ENCODE data around the gene SOX30.
"Not testable (repeated sequence)": the region's sequence is repeated elsewhere in the genome, so short reads cannot be mapped to it uniquely, and the experiment has no call there.

Gene SOX30

DNA sequence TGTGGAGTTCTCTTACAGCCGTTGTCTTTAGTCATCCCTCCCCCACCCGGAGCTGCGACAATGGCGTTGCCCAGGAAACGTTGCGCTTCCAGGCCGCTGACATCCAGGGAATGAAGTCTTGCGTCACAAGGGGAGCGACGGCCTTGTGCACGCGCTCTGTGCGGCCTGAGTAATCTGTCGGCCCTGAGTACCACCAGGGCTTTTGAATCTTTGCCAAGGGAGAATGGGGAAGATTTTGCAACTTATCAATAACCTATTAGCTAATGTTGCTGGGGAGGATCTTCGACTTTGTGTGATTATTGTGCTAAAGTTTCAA, at the start of gene SOX30:
Gene SOX30 (minus strand): TSS at position 62 of the 316 bp plus-strand sequence. CDS start 360 bp downstream, outside the sequence.
- no peak for DNase-seq (ENCODE audit: low read depth)

DNA sequence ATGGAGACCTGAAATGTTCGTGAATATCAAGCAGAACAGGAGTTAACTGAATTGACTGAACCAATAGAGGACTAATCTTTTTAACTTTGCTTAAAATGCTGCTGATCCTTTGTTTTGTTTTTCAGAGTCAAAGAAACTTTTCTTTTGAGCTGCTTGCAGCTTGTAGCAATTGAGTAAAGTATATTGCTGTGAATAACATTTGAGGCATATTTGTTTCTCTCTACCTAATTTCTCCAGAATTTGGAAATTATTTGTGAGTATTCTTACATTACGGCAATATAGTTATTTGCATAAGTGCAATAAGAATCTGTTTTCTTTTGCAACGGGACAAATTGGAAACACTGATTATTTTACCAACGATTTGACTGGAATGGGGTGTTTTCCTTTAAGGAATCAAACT, 46.4 kb upstream of the SOX30 start:
- DNase-seq (ENCODE audit: low read depth), result not testable (repeated sequence)

DNA sequence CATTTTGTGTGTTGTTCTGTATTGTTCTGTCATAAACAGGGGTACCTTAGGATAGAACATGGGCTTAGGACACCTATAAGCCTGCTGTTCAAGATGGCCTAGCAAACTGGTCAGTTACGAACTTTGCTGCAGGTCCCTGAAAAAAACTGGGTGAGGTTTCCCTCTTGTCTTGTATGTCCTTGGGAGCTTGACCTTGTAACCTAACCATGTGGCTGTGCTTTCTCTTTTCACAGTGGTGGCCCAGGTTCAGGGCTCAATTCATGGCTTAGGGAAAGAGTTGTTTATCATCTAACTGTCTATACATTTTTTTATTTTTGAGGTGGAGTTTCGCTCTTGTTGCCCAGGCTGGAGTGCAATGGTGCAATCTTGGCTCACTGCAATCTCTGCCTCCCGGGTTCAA, 43.9 kb upstream of the SOX30 start:
- DNase-seq (ENCODE audit: low read depth), result not testable (repeated sequence)

DNA sequence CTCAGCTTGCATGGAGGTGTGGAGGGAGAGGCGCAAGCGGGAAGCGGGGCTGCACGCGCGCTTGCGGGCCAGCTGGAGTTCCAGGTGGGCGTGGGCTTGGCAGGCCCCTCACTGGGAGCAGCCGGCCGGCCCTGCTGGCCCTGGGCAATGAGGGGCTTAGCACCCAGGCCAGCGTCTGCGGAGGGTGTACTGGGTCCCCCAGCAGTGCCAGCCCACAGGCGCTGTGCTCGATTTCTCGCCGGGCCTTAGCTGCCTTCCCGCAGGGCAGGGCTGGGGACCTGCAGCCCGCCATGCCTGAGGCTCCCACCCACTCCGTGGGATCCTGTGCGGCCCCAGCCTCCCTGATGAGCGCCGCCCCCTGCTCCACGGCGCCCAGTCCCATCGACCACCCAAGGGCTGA, 41.6 kb upstream of the SOX30 start:
- DNase-seq (ENCODE audit: low read depth), result not testable (repeated sequence)

DNA sequence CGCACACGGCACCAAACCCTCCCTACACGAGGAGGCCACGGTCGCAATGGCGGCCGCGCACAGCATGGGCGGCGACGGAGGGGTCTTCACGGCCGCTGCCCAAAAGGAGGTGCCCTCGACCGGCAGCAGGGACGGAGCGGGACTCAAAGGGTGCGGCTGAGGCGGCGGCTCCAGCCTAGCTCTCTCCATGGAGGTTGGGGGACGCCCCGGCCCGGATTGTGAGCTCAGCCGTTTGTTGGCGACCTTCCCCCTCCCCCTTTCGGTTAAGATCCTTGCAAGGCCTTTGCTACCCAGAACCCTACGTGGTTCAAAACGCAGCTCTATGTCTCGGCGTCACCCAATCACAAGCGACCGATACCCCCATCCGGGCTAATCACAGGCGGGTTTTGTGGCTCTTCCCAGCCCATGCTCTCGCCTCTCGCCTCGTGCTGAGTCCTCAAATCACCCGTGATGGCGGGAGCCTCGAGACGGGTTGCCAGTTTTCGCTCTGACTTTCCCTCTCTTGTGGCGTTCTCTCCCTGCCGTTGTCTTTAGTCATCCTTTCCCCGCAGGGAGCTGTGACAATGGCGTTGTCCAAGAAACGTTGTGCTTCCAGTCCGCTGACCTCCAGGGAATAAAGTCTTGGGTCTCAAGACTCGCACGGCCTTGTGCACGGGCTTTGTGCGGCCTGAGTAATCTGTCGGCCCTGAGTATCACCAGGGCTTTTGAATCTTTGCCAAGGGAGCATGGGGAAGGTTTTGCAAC, 38.6 kb upstream of the SOX30 start:
- no peak for DNase-seq (ENCODE audit: low read depth)

DNA sequence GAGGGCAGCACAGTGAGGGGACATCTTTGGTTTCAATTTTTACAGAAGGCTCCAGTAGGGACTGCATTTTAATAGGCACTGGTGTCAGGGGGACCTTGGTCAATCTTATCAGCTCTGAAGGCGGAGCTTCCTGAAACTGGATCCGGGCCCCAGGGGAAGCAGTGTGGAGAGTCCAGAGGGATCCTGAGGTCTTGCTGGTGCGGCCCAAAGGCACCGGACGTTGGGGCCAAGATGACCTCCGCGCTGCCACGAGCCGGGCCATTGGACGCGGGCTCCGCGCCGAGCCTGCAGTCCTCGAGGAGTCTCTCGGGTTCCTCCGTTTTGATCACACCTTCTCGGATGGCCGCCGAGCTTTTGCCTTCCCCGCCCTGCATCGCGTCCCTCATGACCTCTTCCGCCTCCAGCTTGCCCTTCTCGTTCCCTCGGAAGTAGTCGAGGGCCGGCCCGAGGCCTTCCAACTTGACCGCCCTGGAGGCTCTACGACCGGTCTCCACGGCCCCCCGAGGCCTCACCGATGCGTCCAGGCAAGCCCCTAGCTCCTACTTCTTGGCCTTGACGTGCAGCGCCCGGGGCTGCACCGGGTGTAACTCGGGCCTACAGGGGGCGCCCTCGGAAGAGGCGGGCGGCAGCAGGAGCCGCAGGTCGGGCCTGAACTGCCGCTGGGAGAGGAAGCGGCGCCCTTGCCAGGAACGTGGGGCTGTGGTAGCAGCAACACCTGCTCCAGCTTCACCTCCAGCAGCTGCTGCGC, 37.9 kb upstream of the SOX30 start:
- DNase-seq (ENCODE audit: low read depth), result no peak

DNA sequence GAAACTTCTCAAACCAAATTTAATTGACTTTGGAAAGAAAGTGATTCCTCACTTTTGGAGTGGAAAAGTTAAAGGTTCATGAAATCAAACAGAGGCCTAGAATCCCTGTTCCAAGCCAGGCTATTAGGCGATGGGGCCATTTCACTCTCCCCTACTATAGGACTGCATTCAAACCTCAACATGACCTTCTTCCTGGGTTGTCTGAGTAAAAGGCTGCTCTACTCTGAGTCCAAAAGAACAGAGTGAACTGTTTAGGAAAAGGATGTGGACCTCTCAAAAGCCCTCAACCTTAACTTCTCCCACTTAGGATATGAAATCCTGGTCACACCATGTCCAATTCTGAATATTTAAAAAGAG, 34.9 kb upstream of the SOX30 start:
- no peak for DNase-seq (ENCODE audit: low read depth)

DNA sequence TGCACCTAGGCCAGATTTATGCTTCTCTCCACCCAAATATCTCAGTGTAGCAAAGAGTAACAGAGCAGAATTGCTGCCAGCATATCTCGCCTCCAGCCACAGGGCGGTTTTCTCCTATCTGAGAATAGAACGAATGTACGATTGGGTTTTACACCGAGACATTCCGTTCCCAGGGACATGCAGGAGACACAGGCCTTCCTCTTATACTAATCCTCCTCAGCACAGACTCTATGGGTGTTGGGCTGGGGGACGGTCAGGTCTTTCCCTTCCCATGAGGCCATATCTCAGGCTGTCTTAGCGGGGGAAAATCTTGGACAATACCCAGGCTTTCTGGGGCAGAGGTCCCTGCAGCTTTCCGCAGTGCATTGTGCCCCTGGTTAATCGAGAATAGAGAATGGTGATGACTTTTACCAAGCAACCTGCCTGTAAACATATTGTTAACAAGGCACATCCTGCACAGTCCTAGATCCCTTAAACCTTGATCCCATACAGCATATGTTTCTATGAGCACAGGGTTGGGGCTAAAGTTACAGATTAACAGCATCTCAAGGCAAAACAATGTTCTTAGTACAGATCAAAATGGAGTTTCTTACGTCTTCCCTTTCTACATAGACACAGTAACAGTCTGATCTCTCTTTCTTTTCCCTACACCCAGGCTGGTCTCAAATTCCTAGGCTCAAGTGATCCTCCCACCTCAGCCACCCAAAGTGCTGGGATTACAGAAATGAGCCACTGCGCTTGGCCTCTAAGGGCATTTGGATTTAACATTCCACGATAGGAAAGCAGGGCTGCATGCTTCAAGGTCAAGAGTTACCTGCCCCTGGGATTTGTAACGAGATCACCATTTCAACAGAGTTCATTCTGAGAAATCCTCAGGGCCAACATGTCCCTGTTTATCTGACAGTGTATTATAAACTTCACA, 34.3 kb upstream of the SOX30 start:
- DNase-seq (ENCODE audit: low read depth), result not testable (repeated sequence)

DNA sequence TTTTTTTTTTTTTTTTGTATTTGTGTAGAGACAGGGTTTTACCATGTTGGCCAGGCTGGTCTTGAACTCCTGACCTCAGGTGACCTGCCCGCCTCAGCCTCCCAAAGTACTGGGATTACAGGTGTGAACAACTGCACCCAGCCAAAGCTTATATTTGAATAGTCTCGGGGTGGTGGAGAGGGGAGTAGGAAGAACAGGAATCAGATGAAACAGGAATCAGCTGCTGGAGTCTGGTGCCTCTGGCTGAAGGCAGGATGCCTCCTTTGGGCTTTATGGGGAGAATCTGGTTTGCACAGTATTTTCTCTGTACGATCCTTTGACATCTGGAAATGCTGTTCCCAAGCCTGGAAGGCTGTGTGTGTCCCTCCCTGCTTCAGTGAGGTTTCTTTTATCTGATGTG, 30.0 kb upstream of the SOX30 start:
- DNase-seq (ENCODE audit: low read depth), result no peak

DNA sequence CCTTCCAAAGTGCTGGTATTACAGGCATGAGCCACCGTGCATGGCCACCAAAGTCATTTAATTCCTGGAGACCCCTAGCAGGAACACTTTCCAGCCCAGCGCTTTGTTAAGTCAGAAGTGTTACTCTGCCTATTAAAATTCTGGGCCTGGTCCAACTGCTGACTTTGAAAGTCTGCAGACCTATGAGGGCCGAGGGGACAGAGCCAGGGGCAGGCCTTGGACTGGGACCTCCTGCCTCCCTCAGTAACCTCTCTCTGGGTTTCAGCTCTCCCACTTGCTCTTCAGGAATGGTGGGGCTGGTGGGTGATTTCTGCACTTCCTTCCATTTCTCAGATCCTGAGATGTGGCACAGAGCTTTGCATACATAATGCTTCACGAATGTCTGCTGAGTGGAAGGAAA, 28.8 kb upstream of the SOX30 start:
- DNase-seq (ENCODE audit: low read depth), result no peak

DNA sequence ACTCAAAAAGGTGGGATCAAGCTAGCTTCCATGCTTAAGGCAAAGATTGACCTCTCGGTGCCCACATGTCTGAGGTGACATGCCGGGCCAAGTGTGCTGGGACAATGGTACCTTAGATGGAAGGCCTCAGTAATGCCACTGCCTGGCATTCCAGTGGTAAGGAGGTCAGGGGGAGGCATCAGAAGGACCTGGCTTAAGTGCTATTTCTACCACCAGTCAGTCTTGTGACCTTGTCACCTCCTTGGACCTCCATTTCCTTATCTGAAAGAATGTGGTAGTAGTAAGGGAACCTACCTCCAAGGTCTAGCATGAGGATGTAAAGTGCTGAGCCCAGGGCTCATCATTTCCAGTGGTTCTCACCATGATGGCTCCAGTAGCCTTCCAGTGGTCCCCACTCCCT, 28.0 kb upstream of the SOX30 start:
- no peak for DNase-seq (ENCODE audit: low read depth)

DNA sequence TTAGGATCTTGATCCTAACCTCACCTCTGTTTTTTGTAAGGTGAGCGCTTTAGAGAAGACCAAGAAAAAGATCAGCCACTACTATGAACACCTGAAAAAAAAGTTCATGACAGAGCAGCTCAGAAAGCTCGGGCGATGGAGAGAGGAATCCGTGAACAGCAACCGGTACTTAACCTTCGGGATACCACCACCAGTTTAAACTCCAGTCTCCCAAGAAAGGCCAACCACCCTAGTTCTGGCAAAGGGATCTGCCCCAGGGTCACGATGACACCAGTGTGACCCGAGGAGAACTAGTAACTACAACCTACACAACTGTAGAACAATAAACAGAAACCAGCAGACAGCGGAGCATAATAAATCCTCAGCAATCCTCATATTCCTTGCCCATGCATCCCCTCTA, 27.6 kb upstream of the SOX30 start:
- DNase-seq (ENCODE audit: low read depth), result no peak

DNA sequence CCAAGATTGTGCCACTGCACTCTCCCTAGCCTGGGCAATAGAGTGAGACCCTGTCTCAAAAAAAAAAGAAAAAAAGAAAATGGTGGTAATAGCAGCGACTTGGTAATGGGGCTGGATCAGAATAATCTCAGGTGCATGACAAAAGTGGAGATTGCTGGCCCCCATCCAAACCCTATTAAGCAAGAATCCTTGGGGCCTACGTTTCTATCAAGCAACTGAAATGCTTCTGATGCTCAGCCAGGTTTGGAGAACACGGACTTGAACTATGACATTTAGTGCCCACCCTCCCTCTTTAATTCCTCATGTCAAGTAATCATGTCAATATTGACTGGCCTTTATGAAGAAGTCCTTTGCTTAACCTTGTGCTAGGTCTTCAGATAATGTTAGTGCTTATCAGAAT, 25.7 kb upstream of the SOX30 start:
- DNase-seq (ENCODE audit: low read depth), result no peak

DNA sequence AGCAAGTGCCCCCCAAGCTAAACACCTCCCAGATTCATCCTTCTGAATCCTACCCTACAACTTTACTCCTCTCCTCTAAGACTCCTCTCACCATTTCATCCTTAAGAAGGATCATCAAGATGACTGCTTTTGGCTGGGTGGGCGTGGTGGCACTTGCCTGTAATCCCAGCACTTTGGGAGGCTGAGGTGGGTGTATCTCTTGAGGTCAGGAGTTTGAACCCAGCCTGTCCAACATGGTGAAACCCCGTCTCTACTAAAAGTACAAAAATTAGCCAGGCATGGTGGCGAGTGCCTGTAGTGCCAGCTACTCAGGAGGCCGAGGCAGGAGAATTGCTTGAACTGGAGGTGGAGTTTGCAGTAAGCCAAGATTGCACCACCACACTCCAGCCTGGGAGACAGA, 22.1 kb upstream of the SOX30 start:
- DNase-seq (ENCODE audit: low read depth), result not testable (repeated sequence)

DNA sequence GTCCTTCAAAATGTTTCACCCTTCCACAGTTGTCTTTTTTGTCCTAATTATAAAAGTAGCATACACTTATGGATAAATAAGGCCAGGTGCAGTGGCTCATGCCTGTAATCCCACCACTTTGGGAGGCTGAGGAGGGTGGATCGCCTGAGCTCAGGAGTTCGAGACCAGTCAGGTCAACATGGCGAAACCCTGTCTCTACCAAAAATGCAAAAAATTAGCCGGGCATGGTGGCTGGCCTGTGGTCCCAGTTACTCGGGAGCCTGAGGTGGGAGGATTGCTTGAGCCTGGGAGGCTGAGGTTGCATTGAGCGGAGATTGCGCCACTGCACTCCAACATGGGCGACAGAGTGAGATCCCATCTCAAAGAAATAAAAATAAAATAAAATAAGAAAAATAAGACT, 20.7 kb upstream of the SOX30 start:
- DNase-seq (ENCODE audit: low read depth), result no peak

DNA sequence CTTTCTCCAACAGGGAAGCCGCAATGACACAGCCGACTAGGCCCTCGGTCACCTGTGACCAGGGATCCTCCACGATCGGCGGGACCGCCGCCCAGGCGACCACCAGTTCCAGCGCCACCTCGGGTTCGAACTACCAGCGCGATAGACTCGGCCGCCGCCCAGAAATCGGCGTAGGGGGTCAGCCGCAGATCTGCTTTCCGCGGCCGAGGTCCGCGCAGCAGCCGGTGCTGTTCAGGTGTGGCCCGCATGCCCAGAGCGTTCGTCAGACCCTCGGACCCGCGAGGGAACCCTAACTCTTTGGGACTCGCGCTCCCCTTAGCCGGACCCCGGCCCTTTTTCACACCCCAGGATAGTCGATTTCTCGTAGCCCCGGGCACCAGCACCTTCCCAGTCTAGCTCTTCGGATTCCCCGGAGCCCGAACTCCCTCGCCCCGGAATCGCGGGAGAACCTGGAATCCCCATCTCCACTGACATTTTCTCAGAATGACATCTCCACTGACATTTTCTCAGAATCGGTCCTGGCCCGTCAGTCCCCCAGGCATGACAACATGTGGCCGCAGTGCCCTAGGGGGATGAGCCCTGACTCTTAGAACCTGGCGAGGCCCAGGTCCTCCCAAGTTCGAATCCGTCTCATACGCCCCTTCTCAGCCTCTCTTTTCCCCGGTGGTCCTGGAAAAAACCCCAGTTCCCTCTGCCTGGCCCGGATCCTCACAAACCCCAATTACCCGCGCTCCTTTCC, 19.5 kb upstream of the SOX30 start:
- no peak for DNase-seq (ENCODE audit: low read depth)

DNA sequence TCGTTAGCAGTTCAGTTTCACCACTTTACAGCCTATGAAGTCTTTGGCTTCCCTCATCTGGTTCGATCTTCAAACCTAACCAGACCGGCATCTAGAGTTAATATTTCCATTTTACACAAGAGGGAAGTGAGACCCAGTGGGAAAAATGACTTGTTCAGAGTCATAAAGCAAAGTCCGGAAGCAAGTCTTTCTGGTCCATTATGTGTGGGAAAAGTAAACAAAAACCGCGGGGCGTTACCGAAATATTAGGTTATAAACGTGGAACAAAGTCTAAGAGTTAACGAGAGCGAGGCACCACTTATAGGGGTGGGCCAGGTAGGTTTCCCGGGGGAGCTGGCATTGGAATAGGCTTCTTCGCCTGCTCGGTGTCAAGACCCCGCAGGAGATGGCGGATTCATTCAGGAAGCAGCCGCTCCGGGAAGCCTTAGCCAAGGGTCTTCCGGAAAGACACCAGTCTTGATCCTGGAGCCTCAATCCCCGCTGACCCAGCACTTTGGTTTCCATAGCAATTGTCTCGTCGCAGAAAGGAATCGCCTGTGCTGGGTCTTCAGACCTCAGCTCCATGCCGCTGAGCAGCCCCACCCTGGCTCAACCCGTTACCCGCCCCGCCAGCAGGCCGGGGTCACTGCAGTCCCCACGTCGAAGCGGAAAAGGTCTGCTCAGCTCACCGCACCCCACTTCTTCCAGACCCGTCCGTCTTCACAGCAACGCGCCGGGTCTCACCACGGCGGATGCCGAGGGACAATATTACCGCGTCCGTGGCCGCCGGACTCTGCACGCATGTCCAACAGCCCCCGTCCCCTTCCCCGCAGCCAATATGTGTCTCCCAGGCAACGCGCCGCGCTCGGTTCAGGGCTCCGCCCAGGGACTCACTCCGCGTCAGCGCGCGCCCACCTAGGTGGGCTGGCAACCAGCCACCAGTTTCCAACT, 18.7 kb upstream of the SOX30 start, which contains the start of gene C5orf52:
Gene C5orf52 (plus strand): TSS at position 872 of the 930 bp plus-strand sequence. CDS start 82 bp downstream, outside the sequence.
- peak; percentile 22 for DNase-seq (ENCODE audit: low read depth)

DNA sequence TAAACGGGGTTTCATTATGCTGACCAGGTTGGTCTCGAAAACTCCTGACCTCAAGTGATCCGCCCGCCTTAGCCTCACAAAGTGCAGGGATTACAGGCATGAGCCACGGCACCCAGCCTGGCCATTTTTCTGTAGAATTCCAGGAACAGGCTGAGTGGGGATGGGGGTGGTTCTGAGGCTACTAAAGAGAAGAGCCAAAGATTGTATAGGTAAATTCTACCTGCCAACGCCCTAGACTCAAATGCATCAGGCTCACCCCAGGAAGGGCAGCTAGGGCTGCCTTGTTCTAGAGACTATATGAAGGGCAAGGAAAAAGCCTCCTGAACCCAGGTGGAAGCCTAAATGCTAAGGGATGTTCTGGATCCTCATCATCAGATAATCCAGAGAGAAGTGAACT, 17.5 kb upstream of the SOX30 start:
- DNase-seq (ENCODE audit: low read depth), result no peak

DNA sequence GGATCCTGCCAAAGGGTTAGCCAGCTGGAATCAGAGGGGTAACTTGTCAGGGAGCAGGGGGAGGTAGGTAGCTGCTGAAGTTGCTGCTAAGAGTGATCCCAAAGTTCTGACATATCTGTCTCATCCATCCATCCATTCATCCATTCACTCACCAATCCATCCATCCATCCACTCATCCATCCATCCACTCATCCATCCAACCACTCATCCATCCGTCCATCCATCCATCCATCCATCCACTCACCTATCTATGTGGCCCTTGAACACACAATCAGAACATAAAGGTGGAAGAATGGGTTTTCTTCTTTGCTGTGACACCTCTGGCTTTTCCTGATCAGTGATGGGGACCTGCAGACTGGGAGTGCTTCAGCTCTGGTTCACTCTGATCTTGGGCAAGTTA, 16.1 kb upstream of the SOX30 start:
- DNase-seq (ENCODE audit: low read depth), result no peak

DNA sequence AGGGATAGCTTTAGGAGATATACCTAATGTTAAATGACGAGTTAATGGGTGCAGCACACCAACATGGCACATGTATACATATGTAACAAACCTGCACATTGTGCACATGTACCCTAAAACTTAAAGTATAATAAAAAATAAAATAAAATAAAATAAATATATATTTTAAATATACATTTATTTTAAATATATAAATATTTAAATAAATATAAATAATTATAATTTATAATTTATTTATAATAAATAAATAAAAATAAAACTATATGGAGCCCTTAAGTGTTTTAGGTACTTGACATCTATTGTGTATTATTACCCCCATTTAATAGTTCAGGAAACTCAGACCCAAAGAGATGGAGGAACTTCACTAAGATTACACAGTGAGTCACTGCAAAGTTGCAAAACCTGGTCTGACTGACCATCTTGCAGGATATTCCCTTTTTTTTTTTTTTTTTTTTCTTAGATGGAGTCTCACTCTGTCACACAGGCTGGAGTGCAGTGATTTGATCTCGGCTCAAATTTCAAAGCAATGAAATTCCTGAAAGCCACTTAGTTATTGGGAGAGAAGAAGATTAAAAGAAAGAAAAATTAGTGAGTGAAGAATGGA, 13.3 kb upstream of the SOX30 start:
- peak; percentile 90 for DNase-seq (ENCODE audit: low read depth)

All from iris pigment epithelial cell (primary cell).